T-helper 1 cell treated with Interleukin-12 subunit alpha and Interleukin-12 subunit beta and Interleukin-4 antibody, amounts not matched to agents 30 μg/mL and 1 μg/mL, for 36 hours (primary cell): ENCODE measurements around the gene RAB41.
"Not testable (repeated sequence)": the region's sequence is repeated elsewhere in the genome, so short reads cannot be mapped to it uniquely, and the experiment has no call there.

Experiments
- H3K27ac Mint-ChIP-seq: one replicate; pipeline ENCODE4 v1.8.0; 2021; ENCODE audit warnings: mild to moderate bottlenecking, mixed read lengths
- H3K27me3 Mint-ChIP-seq: one replicate; pipeline ENCODE4 v1.8.0; 2021; ENCODE audit warnings: low read depth, mixed read lengths
- H3K36me3 Mint-ChIP-seq: one replicate; pipeline ENCODE4 v1.8.0; 2021; ENCODE audit warnings: low read depth, mixed read lengths
- H3K4me1 Mint-ChIP-seq: one replicate; pipeline ENCODE4 v1.8.0; 2021; ENCODE audit warnings: low read depth, mixed read lengths
- H3K4me3 Mint-ChIP-seq: one replicate; pipeline ENCODE4 v1.8.0; 2021; ENCODE audit warnings: mild to moderate bottlenecking, moderate library complexity, mixed read lengths
- H3K9me3 Mint-ChIP-seq: one replicate; pipeline ENCODE4 v1.8.0; 2021; ENCODE audit warnings: mixed read lengths

The RAB41 gene

DNA sequence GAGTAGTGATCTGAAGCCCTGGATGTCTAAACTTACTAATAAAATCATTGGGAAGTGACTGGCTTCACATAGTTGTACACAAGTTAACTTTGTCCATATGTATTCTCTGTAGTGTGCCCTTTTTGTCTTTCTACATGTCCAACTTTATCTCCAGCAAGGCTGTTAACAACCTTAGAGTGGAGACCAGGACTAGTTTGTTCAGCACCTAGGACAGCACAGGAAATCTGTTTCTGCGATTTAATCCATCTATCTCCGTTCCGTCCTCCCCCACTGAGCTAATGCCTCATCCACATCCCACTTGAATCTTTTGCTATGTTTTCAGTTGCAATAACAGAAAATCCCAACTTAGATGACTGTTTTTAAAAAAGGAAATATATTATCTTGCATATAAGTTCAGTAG is 17.2 kb upstream of the RAB41 start:
- Mint-ChIP-seq H3K9me3 (no peaks in the 10 kb centered on the region), H3K36me3 (no peaks in the 10 kb centered on the region), H3K4me1 (no peaks in the 10 kb centered on the region), H3K27ac (no peak overlapping the region), H3K4me3 (no peak overlapping the region), H3K27me3 (no peaks in the 10 kb centered on the region)

DNA sequence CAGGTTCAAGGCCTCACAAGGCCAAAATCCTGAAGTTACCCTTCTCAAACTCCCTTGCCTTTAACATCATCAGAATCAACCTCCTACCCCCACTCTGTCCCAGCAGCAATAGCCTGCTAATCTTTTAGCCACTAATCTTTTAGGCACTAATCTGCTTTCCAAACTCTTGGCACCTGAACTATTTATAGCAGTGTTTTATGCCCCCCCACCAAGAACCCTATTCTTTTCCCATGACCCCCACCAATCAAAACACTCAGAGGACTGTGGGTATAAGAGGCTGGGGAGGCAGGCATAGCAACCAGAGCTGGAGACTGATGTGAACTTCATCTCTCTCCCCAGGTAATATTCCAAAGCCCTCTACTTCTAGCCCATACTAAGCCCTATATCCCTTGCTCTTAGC is 13.9 kb upstream of the RAB41 start, which contains the start of gene ARR3:
ARR3 (plus strand) TSS at position 301 of the 400 bp plus-strand sequence. CDS start 1,052 bp downstream, outside the sequence.
- peaks cover 5% of the 10 kb centered on the region for H3K27me3 Mint-ChIP-seq
- no peaks in the 10 kb centered on the region for H3K9me3 Mint-ChIP-seq
- H3K4me3 Mint-ChIP-seq, result no peak within 1 kb of the TSS
- H3K4me1 Mint-ChIP-seq, result no peaks in the 10 kb centered on the region
- no peaks in the 10 kb centered on the region for H3K36me3 Mint-ChIP-seq
- H3K27ac Mint-ChIP-seq, result no peak within 1 kb of the TSS

DNA sequence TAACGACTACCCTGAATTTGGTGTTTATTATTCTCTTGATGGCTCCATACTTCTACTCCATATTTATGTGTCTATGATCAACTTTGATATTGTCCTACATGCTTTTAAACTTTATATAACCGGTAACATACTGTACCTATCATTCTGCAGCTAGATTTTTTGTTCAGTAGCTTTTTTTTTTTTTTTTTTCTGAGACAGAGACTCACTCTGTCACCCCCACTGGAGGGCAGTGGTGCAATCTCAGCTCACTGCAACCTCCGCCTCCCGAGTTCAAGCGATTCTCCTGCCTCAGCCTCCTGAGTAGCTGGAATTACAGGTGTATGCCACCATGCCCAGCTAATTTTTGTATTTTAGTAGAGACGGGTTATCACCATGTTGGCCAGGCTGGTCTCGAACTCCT is 7.9 kb upstream of the RAB41 start:
- not testable (repeated sequence) for H3K27me3 Mint-ChIP-seq, H3K36me3 Mint-ChIP-seq, H3K4me3 Mint-ChIP-seq, H3K9me3 Mint-ChIP-seq, H3K27ac Mint-ChIP-seq, H3K4me1 Mint-ChIP-seq

DNA sequence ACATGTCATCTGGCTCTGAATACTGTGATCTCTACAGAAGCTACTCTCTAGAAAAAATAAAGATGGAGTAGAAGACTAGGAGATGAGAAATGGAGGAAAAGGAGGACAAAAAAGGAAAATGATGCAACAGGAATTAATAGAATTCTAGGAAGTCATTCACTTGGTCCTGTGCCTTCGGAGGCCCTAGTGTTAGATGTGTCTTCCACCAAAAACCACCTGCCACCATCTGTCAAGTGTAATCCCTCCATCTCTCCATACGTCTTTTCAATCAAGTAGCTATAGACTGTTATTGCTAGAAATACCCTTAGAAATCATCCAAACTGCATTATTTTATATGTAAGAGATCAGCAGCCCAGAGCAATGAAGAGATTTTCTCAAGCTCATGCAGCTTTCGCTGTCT is 2.9 kb upstream of the RAB41 start:
- H3K27ac Mint-ChIP-seq, result no peak overlapping the region
- H3K4me1 Mint-ChIP-seq, result no peaks in the 10 kb centered on the region
- no peaks in the 10 kb centered on the region for H3K36me3 Mint-ChIP-seq
- no peaks in the 10 kb centered on the region for H3K27me3 Mint-ChIP-seq
- no peaks in the 10 kb centered on the region for H3K9me3 Mint-ChIP-seq
- H3K4me3 Mint-ChIP-seq, result no peak overlapping the region

DNA sequence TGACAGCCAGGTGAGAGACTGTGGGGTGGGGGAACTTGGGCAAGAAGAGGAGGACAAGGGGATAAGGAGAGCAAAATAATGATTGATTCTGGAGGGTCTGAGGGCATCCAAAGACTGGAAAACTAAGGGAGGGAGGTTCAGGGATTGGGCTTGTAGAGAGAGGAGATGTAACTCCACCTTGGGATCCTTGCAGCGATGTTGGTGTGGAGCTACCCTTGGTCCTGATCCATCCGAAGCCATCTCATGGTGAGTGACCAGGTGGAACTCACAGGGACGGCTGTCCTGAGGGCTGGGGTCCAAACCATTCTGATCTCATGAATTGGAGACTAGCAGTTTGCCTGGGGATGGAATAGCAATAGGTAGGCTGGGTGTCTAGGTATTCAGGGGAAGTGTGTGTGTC is 1.4 kb upstream of the RAB41 start:
- no peaks in the 10 kb centered on the region for H3K4me1 Mint-ChIP-seq
- H3K9me3 Mint-ChIP-seq, result no peaks in the 10 kb centered on the region
- no peak overlapping the region for H3K27ac Mint-ChIP-seq
- no peaks in the 10 kb centered on the region for H3K36me3 Mint-ChIP-seq
- H3K27me3 Mint-ChIP-seq, result no peaks in the 10 kb centered on the region
- no peak overlapping the region for H3K4me3 Mint-ChIP-seq

DNA sequence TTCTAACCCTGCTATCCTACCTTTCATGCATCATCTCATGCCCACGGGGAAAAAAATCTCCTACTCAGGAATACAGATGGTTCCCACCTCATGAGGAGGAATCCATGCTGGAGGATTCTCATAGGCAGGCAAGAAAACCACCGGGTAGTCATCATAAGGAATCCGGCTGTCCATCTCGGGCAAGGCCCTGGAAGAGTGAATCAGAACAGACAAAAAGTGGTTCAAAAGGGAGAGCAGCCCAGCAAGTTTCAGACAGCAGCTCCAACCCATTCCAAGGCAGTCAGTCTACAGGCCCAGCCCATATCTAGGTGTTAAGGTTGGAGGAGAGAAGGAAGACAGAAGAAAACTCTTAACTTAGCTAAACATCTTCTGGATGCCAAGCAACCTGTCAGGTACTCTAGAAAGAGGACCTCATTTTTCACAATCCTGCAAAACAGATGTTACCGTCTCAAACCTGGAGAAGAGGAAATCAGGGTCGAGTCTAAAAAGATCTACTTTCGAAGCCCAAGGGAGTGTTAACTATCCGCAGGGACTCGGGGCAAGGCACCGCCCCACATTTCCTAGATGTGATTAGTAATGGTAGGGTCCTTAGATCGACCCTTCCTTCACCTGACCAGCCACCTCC is 7.3 kb downstream of the RAB41 start:
- Mint-ChIP-seq H3K27me3 (no peaks in the 10 kb centered on the region), H3K36me3 (peaks cover 10% of the 10 kb centered on the region), H3K27ac (peak overlapping the region; percentile 91), H3K9me3 (no peaks in the 10 kb centered on the region), H3K4me3 (peak overlapping the region; percentile 88), H3K4me1 (peaks cover 26% of the 10 kb centered on the region)

DNA sequence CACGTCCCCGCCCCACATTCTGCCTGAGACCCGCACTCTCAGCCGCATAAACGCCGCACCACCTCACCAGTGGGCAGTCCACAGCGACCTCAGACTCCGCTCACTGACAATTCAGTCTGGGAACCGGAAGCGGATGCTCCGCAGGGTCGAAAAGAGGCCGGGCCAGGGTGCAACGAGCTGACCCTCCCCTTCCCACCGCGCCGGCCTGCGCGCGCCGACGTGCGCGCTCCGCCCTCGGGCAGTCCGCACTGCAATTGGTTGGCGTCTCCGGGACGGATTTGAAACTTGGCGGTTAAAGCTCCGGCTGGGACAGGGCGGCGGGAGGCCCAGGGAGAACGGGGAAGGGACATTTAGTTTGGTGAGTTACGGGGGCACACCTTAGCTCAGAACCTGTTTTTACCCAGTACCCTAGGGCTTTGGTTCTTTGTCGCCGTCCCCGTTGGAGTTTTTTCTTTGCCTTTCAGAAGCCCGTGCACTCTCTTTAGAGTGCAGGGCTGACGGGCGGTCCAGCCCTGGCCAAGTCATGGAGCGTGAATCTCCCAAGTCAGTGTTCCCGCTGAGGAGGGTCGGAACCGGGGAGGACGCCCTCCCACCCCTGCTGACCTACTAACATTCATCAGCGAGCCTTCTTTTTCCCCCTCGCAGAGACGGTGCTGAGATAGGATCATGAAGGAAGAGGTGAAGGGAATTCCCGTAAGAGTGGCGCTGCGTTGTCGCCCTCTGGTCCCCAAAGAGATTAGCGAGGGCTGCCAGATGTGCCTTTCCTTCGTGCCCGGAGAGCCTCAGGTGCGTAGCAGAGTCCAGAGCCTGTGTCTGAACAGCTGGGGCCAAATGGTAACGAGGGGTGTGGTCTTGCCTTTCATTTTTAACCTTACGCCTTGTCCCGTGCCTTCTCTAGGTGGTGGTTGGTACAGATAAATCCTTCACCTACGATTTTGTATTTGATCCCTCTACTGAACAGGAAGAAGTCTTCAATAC is 8.1 kb downstream of the RAB41 start, which contains the start of the genes KIF4A and PDZD11:
KIF4A (plus strand) TSS at position 312 of the 978 bp plus-strand sequence; CDS start at position 667, 355 bp downstream.
PDZD11 (minus strand) TSS at position 135 of the 978 bp plus-strand sequence. CDS start 586 bp downstream, outside the sequence.
- no peaks in the 10 kb centered on the region for H3K27me3 Mint-ChIP-seq
- H3K4me1 Mint-ChIP-seq, result peaks cover 26% of the 10 kb centered on the region
- no peaks in the 10 kb centered on the region for H3K9me3 Mint-ChIP-seq

DNA sequence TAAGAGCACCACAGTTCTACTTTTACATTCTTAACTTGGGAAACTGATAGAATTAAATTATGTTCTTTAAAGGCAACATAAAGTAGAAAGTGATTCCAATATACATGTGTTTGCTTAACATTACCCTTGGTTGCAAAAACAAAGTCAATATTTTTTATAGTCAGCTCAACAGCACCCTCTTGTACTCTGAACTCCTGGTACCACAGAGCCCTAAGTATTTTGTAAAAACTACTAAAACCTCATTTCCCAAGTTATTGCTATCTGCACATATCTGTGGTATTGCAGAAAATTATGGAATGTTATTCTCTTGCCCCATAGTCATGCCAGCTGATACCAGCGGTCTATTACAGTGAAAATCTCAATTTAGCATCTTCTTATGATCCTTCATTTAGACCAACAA is 10.8 kb downstream of the RAB41 start:
- Mint-ChIP-seq H3K9me3 (no peaks in the 10 kb centered on the region), H3K4me3 (peak overlapping the region; percentile 22), H3K27me3 (no peaks in the 10 kb centered on the region), H3K27ac (no peak overlapping the region), H3K4me1 (peaks cover 28% of the 10 kb centered on the region), H3K36me3 (peaks cover 2% of the 10 kb centered on the region)

More for the DNA sequence above, 8.1 kb downstream of the RAB41 start, which contains the start of the genes KIF4A and PDZD11:
- Mint-ChIP-seq H3K4me3 (peak within 1 kb of the TSS; percentile 88), H3K36me3 (peaks cover 10% of the 10 kb centered on the region), H3K27ac (peak within 1 kb of the TSS; percentile 91)

DNA sequence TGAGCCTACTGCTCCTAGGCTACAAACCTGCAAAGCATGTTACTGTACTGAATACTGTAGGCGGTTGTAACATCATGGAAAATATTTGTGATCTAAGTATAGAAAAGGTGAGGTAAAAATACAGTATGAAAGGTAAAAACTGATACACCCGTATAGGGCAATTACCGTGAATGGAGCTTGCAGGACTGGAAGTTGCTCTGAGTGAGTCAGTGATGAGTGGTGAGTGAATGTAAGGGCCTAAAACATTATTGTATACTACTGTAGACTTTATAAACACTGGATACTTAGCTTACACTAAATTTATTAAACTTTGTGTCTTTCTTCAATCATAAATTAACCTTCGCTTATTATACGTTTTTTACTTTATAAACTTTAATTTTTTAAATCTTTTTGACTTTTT is 11.6 kb downstream of the RAB41 start:
- H3K27me3 Mint-ChIP-seq, result no peaks in the 10 kb centered on the region
- peaks cover 2% of the 10 kb centered on the region for H3K36me3 Mint-ChIP-seq
- H3K27ac Mint-ChIP-seq, result no peak overlapping the region
- H3K4me3 Mint-ChIP-seq, result no peak overlapping the region
- peaks cover 26% of the 10 kb centered on the region for H3K4me1 Mint-ChIP-seq
- H3K9me3 Mint-ChIP-seq, result no peaks in the 10 kb centered on the region

DNA sequence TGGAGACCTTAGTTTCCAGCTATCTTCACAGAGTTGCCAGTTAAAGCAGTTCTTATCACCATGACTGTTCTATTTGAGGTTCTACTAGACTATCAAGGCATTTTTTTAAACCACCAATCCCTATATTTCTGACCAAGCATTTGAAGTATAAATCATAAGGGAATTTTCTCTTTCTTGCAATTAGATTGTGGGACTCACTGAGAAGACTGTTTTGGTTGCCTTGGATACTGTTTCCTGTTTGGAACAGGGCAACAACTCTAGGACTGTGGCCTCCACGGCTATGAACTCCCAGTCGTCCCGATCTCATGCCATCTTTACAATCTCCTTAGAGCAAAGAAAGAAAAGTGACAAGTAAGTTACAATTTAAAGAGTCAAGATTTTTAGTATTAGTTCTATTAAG is 19.7 kb downstream of the RAB41 start:
- H3K36me3 Mint-ChIP-seq, result peaks cover 23% of the 10 kb centered on the region
- no peak overlapping the region for H3K27ac Mint-ChIP-seq
- no peak overlapping the region for H3K4me3 Mint-ChIP-seq
- peaks cover 11% of the 10 kb centered on the region for H3K4me1 Mint-ChIP-seq
- no peaks in the 10 kb centered on the region for H3K27me3 Mint-ChIP-seq
- no peaks in the 10 kb centered on the region for H3K9me3 Mint-ChIP-seq

DNA sequence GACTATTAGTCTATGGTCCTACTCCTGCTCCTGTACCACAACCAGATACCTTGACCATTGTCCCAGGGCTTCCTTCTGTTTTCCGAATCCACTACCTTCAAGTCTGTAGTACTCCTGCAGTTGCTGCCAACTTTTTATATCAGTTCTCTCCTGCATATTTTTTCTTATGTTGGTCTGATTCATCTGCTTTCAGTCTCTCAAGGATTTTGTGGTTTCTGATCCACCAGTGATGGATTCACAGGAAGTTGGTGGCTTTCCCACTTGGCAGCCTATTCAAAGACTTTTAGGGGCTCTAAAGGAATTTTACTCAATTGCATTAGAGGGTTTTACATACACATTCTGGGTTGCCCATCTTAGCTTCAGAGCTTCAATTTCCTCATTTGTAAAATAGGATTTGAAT is 31.5 kb downstream of the RAB41 start:
- H3K36me3 Mint-ChIP-seq, result peaks cover 14% of the 10 kb centered on the region
- H3K4me3 Mint-ChIP-seq, result no peak overlapping the region
- H3K27ac Mint-ChIP-seq, result no peak overlapping the region
- H3K27me3 Mint-ChIP-seq, result no peaks in the 10 kb centered on the region
- H3K4me1 Mint-ChIP-seq, result peaks cover 2% of the 10 kb centered on the region
- no peaks in the 10 kb centered on the region for H3K9me3 Mint-ChIP-seq

DNA sequence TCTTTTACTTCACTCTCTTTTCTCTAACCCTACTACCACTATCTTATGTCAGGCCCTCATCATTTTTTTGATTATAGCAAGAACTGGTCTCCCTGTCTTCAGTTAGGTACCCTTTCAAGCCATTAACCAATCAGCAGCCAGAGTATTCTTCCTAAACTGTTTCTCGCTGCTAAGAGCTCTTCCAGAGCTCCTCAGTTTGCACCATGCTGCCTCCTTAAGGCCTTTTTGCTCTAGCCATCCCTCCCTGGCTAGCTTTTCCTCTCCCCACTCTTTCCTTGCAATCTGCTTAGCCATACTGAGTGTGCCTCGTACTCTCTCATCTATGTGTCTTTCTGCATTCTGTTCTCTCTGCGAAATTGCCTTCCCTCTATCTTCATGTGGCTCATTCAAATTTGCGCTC is 40.8 kb downstream of the RAB41 start:
- Mint-ChIP-seq H3K36me3 (peaks cover 14% of the 10 kb centered on the region), H3K27me3 (no peaks in the 10 kb centered on the region), H3K4me3 (no peak overlapping the region), H3K27ac (no peak overlapping the region), H3K4me1 (no peaks in the 10 kb centered on the region), H3K9me3 (no peaks in the 10 kb centered on the region)

DNA sequence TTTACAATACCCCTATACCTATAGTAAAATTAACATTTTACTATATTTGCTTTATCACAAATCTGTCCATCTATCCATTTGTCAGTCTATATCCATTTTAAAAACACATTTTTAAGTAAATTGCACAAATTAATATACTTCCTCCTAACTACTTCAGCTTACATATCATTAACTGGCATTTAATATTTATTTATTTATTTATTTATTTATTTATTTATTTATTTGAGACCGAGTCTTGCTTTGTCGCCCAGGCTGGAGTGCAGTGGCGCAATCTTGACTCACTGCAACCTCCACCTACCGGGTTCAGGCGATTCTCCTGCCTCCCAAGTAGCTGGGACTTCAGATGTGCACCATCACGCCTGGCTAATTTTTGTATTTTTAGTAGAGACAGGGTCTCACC is 41.7 kb downstream of the RAB41 start:
- H3K27ac Mint-ChIP-seq, H3K4me1 Mint-ChIP-seq, H3K4me3 Mint-ChIP-seq, H3K9me3 Mint-ChIP-seq, H3K27me3 Mint-ChIP-seq: not testable (repeated sequence)
- H3K36me3 Mint-ChIP-seq, result peaks cover 13% of the 10 kb centered on the region

DNA sequence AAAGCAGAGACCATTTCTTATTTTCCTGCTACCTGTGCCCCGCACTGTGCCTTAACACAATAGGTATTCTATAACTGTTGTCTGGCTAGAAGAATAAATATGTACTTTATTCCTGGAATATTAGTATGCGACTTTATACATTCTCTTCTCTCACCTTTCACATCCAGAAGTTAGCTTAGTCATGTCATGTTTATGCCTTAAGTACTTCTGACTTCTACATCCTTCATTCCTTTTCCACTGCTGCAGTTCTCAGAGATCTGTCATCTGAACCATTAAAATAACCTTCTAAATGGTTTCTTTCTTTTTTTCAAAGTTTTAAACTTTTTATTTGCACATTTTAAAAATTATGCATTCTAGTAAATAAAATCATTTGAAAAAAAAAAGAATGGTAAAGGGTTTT is 42.4 kb downstream of the RAB41 start:
- Mint-ChIP-seq H3K27ac (no peak overlapping the region), H3K4me1 (no peaks in the 10 kb centered on the region), H3K4me3 (no peak overlapping the region), H3K9me3 (no peaks in the 10 kb centered on the region), H3K27me3 (no peaks in the 10 kb centered on the region), H3K36me3 (peaks cover 13% of the 10 kb centered on the region)

DNA sequence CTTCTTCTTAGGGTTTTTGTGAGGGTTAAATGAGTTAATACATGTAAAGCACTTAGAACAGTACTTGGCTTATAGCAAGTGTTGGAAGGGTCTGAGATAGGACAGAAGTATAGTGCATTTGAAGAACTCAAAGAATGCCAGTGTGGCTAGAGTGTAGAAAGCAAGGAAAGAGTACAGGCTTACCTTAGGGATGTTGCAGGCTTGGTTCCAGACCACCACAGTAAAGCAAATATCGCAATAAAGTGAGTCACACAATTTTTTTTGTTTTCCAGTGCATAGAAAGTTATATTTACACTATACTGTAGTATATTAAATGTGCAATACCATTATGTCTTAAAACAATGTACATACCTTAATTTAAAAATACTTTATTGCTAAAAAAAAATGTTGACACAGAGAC is 49.2 kb downstream of the RAB41 start:
- Mint-ChIP-seq H3K4me1 (peaks cover 4% of the 10 kb centered on the region), H3K36me3 (peaks cover 29% of the 10 kb centered on the region), H3K27ac (no peak overlapping the region), H3K27me3 (no peaks in the 10 kb centered on the region), H3K4me3 (no peak overlapping the region), H3K9me3 (no peaks in the 10 kb centered on the region)
